AG09309 (cell line): ENCODE results near the gene AHNAK2.

Experiments
- DNase-seq: peaks from one replicate; pipeline ENCODE4 v3.0.0-alpha.2; 2010; ENCODE audit warnings: low read depth
- H3K4me3 ChIP-seq: 2 replicates; pipeline ENCODE4 v1.5.1; 2011; ENCODE audit warnings: mild to moderate bottlenecking, low read depth, low read length, moderate library complexity; ENCODE audit not compliant: control insufficient read depth
- TF ChIP-seq, protein P1 (sequence below): IDR thresholded peaks from 2 replicates; pipeline ENCODE4 v1.5.1; 2011; ENCODE audit warnings: mild to moderate bottlenecking, low read depth, low read length, inconsistent platforms; ENCODE audit not compliant: insufficient read depth, control insufficient read depth; ENCODE audit errors: missing control alignments

The AHNAK2 gene

DNA sequence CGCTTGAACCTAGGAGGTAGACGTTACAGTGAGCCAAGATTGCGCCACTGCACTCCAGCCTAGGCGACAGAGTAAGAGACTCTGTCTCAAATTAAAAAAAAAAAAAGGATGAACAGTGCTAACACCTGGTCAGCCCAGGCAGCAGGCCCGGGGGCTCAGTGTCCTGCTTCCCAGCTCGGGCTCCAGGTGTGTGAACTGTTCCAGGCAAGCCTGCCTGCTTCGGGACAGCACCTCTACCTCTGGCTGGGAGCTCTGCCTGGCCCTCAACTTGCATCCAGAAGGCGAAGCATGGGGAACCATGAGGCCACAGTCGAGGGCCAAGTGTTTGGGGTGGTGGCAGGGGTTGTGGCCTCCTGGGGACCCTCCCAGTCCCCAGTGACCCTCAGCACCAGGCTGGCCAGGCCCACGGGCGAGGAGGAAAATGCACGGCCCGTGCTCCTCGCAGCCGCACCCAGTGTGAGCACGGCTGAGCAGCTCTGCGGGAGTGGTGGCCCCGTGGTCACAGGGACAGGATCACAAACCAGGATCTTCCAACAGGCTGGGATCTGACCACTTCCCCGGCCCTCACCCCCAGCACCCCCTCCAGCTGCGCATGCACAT, 27.3 kb upstream of the AHNAK2 start:
- no peak for DNase-seq
- H3K4me3 ChIP-seq: no peak overlapping the region
- TF ChIP-seq, protein P1, sequence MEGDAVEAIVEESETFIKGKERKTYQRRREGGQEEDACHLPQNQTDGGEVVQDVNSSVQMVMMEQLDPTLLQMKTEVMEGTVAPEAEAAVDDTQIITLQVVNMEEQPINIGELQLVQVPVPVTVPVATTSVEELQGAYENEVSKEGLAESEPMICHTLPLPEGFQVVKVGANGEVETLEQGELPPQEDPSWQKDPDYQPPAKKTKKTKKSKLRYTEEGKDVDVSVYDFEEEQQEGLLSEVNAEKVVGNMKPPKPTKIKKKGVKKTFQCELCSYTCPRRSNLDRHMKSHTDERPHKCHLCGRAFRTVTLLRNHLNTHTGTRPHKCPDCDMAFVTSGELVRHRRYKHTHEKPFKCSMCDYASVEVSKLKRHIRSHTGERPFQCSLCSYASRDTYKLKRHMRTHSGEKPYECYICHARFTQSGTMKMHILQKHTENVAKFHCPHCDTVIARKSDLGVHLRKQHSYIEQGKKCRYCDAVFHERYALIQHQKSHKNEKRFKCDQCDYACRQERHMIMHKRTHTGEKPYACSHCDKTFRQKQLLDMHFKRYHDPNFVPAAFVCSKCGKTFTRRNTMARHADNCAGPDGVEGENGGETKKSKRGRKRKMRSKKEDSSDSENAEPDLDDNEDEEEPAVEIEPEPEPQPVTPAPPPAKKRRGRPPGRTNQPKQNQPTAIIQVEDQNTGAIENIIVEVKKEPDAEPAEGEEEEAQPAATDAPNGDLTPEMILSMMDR: no peak

DNA sequence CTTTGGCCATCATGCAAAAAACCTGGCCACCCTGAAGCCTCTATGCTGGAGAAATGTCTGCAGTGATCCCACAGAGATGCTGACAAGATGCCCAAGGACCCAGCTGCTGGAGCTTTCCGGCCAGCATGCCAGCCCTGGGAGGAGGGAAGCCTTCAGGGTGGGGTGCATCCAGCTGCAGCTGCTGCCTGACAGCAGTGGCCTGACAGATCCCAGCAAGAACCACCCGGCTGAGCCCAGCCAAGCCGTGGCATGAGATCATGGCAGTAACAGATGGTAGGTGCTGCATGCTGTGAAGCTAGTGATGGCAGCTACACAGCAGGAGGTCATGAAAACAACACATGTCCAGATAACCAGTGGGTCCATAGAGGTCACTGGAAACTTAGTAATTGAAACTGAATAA, 21.2 kb upstream of the AHNAK2 start:
- H3K4me3 ChIP-seq: no peak overlapping the region
- DNase-seq: no peak
- TF ChIP-seq, protein P1: no peak

DNA sequence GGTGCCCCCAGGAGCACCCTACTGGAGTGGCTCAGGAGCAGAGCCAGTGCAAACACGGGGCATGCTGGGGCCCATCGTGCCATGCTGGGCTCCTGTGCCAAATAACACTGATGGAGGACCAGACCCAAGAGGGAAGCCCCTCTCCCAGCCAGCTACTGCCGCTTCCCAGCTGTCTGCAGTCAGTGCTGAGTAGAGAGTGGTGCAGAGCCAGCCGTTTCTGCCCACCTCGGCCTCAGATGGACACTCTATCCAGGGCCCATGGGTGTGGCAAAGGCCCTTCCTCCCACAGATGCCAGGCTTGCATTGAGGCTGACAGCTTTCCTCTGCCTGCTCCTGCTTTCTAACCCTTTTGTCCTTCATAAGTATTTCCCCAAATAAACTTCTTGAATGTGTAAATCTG, 20.6 kb upstream of the AHNAK2 start:
- no peak overlapping the region for H3K4me3 ChIP-seq
- no peak for DNase-seq
- TF ChIP-seq, protein P1: no peak

DNA sequence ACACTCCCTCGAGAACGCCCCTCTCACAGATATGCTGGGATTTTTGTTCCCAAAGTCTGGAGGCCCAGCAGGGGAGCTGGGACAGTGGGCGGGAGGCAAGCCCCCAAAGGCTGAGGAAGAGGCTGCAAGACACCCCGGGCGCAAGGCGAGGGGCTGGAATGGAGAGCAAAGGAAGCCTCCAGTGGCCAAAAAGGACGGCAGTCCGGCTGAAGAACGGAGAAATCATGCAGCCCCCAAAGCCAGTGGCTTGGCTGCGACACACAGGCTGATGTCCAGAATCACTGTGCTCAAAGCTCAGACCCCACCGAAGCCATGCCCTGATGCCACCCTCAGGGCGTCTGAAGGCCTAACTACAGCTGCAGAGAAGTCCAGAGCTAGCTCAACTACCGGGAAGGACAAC, 18.3 kb upstream of the AHNAK2 start:
- no peak overlapping the region for H3K4me3 ChIP-seq
- DNase-seq: no peak
- TF ChIP-seq, protein P1: no peak

DNA sequence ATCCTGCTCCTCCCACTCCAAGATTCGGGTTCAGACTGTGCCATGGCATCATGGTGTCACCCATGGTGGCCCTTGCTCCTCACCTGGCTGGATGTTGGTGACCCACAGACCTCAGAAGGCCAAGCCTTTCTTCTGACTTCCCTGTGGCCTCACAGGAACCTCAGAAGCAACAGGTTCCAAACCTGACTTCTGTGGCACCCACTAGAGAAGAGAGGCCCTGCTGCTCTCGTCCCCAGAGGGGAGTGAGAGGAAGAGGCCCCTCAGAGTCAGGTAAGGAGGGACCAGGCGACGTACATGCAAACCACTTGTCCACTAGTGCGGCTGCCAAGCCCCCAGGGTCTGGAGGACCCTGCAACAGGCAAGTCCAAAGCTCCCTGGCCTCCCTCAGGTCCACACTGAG, 17.9 kb upstream of the AHNAK2 start:
- H3K4me3 ChIP-seq: no peak overlapping the region
- no peak for DNase-seq
- TF ChIP-seq, protein P1: no peak

DNA sequence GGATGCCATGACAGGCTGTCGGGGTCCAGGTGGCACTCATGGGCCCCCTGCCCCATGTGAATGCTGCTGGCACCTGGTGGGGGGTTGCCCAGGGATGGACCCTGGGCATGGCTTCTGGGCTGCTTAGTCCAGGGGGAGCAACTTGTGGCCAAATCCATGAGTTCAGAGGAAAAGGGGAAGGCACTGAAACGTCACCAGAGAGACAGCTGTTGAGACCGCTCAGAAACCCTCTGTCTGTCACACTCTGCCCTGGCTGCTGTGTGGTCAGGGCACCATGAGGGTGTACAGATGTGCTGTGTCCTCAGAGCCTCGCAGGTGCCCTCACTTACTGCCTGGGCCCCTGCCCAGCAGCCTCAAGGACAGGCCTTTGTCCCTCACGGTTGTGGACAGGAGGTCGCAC, 16.8 kb upstream of the AHNAK2 start:
- no peak for DNase-seq
- H3K4me3 ChIP-seq: no peak overlapping the region
- TF ChIP-seq, protein P1: no peak
